OCI-LY1 (cell line): ENCODE data around the gene AGFG2.
A peak's percentile ranks its signal among the peaks of the same experiment; 100 is the strongest.

Source experiments
- H2AFZ ChIP-seq: fragments of 200-600 bp; sonication (generic), shearing (Covaris generic); 2 replicates; pipeline ENCODE4 v1.6.0; 2014; ENCODE audit warnings: antibody characterized with exemption, mild to moderate bottlenecking, low read length
- H3F3A ChIP-seq: fragments of 200-600 bp; sonication (generic), shearing (Covaris generic); 2 replicates; pipeline ENCODE4 v1.6.0; 2014; ENCODE audit warnings: mild to moderate bottlenecking, antibody characterized with exemption, low read length, moderate library complexity; ENCODE audit not compliant: insufficient read depth
- H3K27ac ChIP-seq: fragments of 200-600 bp; sonication (generic); 2 replicates; pipeline ENCODE4 v1.5.1; 2014; ENCODE audit warnings: low read length, mixed run types, mild to moderate bottlenecking, low read depth; ENCODE audit not compliant: poor library complexity, severe bottlenecking
- H3K27me3 ChIP-seq: fragments of 200-600 bp; sonication (generic); 2 replicates; pipeline ENCODE4 v1.6.0; 2014; ENCODE audit warnings: antibody characterized with exemption, mild to moderate bottlenecking, low read length, moderate library complexity; ENCODE audit not compliant: insufficient read depth
- H3K36me3 ChIP-seq: fragments of 200-600 bp; sonication (generic); 2 replicates; pipeline ENCODE4 v1.6.1; 2014; ENCODE audit warnings: mild to moderate bottlenecking, antibody characterized with exemption, low read length, moderate library complexity, mixed read lengths; ENCODE audit not compliant: insufficient read depth
- H3K4me1 ChIP-seq: fragments of 200-600 bp; sonication (generic); 2 replicates; pipeline ENCODE4 v1.5.1; 2014; ENCODE audit warnings: mild to moderate bottlenecking, low read length, moderate library complexity; ENCODE audit not compliant: insufficient read depth, severe bottlenecking
- H3K4me2 ChIP-seq: fragments of 200-600 bp; sonication (generic), shearing (Covaris generic); 2 replicates; pipeline ENCODE4 v1.6.1; 2014; ENCODE audit warnings: low read length
- H3K4me3 ChIP-seq: fragments of 200-600 bp; sonication (generic); 2 replicates; pipeline ENCODE4 v1.5.1; 2014; ENCODE audit warnings: low read length, low read depth, mild to moderate bottlenecking, mixed read lengths; ENCODE audit not compliant: poor library complexity, severe bottlenecking
- H3K79me2 ChIP-seq: fragments of 200-600 bp; shearing (Covaris generic); 2 replicates; pipeline ENCODE4 v1.6.1; 2016; ENCODE audit warnings: mixed run types, low read length, mixed read lengths; ENCODE audit not compliant: insufficient read depth
- H3K9ac ChIP-seq: fragments of 200-600 bp; sonication (generic), shearing (Covaris generic); 2 replicates; pipeline ENCODE4 v1.6.1; 2014; ENCODE audit warnings: mild to moderate bottlenecking, low read length, mixed read lengths
- H3K9me2 ChIP-seq: fragments of 200-600 bp; sonication (generic), shearing (Covaris generic); 2 replicates; pipeline ENCODE4 v1.6.1; 2014; ENCODE audit warnings: low read depth, mild to moderate bottlenecking, low read length, mixed read lengths
- H3K9me3 ChIP-seq: fragments of 200-600 bp; shearing (Covaris generic); 2 replicates; pipeline ENCODE4 v1.6.1; 2014; ENCODE audit warnings: low read length, mixed read lengths
- H4K20me1 ChIP-seq: fragments of 200-600 bp; sonication (generic), shearing (Covaris generic); 2 replicates; pipeline ENCODE4 v1.6.0; 2016; ENCODE audit warnings: mild to moderate bottlenecking, low read length; ENCODE audit not compliant: insufficient read depth
- EZH2 ChIP-seq: fragments of 200-600 bp; sonication (generic), shearing (Covaris generic); IDR thresholded peaks from 2 replicates; pipeline ENCODE4 v1.8.0; 2017; ENCODE audit warnings: borderline replicate concordance, mixed run types, mild to moderate bottlenecking, antibody characterized with exemption, low read length, moderate library complexity, mixed read lengths
- TF ChIP-seq, protein P1 (sequence below): fragments of 200-600 bp; sonication (generic), shearing (Covaris generic); IDR thresholded peaks from 2 replicates; pipeline ENCODE4 v1.5.1; 2017; ENCODE audit warnings: mild to moderate bottlenecking, antibody characterized with exemption, low read length, moderate library complexity, mixed read lengths

AGFG2 gene

DNA sequence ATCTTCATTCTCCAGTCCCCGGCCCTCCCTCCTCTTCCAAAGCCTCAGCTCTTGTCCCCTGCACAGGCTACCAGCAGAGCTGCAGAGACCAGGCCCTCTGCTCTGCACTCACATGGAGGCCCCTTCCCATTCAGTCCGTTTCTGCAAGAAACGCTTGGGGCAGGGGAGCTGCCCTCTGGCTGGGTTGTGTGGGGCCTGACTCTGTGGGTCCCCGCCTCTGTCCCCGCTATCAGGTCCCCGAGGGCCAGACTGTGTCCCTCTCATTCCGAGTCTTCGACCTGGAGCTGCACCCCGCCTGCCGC lies 64.7 kb downstream of the AGFG2 start:
- no peaks in the 10 kb centered on the region for H3K9me3 ChIP-seq
- peaks cover 16% of the 10 kb centered on the region for H3K4me1 ChIP-seq
- peak overlapping the region; percentile 60 for H3K4me3 ChIP-seq
- peak overlapping the region; percentile 56; the same call in 1 of the 2 replicates for H3K9ac ChIP-seq
- TF ChIP-seq, protein P1, sequence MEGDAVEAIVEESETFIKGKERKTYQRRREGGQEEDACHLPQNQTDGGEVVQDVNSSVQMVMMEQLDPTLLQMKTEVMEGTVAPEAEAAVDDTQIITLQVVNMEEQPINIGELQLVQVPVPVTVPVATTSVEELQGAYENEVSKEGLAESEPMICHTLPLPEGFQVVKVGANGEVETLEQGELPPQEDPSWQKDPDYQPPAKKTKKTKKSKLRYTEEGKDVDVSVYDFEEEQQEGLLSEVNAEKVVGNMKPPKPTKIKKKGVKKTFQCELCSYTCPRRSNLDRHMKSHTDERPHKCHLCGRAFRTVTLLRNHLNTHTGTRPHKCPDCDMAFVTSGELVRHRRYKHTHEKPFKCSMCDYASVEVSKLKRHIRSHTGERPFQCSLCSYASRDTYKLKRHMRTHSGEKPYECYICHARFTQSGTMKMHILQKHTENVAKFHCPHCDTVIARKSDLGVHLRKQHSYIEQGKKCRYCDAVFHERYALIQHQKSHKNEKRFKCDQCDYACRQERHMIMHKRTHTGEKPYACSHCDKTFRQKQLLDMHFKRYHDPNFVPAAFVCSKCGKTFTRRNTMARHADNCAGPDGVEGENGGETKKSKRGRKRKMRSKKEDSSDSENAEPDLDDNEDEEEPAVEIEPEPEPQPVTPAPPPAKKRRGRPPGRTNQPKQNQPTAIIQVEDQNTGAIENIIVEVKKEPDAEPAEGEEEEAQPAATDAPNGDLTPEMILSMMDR = no peak
- TF ChIP-seq EZH2 = no peak
- no peaks in the 10 kb centered on the region for H3K79me2 ChIP-seq
- H2AFZ ChIP-seq = peak overlapping the region; percentile 65; the same call in 1 of the 2 replicates
- peak overlapping the region; percentile 72 for H3K4me2 ChIP-seq
- H4K20me1 ChIP-seq = no peaks in the 10 kb centered on the region
- H3K9me2 ChIP-seq = no peaks in the 10 kb centered on the region
- no peaks in the 10 kb centered on the region for H3F3A ChIP-seq
- no peaks in the 10 kb centered on the region for H3K36me3 ChIP-seq
- no peaks in the 10 kb centered on the region; the same call in 1 of the 2 replicates for H3K27me3 ChIP-seq
- H3K27ac ChIP-seq = no peak overlapping the region

DNA sequence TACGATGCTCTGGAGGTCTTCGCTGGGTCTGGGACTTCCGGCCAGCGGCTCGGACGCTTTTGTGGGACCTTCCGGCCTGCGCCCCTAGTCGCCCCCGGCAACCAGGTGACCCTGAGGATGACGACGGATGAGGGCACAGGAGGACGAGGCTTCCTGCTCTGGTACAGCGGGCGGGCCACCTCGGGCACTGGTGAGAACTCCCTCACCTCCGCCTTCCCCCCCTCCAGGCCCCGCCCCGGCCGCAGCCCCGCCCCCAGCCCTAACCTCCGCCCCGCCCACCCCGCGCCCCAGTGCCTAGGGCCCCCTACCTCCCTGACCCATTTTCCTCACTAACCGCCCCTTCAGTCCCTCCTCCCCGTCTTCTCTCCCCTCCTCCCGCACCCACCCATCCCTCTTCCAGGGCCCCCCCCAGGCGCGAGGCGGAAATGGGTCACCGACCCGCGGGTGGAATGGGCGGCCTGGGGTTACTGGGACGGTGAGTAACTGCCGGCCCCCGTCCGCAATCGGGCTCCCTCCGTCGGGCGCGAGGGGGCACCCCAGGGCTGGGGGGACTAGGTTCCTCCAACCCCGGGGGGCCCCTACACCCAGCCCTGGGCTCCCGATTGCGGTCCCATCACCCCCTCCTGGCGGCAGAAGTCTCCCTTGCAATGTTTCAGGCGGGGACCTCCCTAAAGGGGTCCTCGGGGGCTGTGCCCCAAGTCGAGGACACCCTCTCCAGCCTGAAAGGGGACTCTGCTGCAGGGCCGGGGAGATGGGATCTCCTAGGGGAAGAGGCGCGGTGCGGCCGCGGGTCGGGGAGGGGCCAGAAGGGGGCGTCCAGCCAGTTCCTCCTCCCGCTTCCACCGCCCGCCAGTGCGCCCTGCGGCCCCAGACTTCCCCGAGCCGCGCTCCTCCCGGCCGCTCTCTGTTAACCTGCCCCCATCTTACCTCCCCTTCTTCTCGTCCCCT lies 65.3 kb downstream of the AGFG2 start:
- Histone ChIP-seq H3K27ac (no peak overlapping the region), H3K36me3 (no peaks in the 10 kb centered on the region), H2AFZ (peak overlapping the region; percentile 65; the same call in 1 of the 2 replicates), H3K4me2 (peak overlapping the region; percentile 72), H3K27me3 (no peaks in the 10 kb centered on the region; the same call in 1 of the 2 replicates), H3K9me3 (no peaks in the 10 kb centered on the region), H3K9me2 (no peaks in the 10 kb centered on the region), H3F3A (no peaks in the 10 kb centered on the region), H3K79me2 (no peaks in the 10 kb centered on the region), H3K4me1 (peaks cover 16% of the 10 kb centered on the region), H4K20me1 (no peaks in the 10 kb centered on the region), H3K4me3 (peak overlapping the region; percentile 60), H3K9ac (peak overlapping the region; percentile 56)
- TF ChIP-seq, protein P1 = peak; percentile 81
- no peak for TF ChIP-seq EZH2

DNA sequence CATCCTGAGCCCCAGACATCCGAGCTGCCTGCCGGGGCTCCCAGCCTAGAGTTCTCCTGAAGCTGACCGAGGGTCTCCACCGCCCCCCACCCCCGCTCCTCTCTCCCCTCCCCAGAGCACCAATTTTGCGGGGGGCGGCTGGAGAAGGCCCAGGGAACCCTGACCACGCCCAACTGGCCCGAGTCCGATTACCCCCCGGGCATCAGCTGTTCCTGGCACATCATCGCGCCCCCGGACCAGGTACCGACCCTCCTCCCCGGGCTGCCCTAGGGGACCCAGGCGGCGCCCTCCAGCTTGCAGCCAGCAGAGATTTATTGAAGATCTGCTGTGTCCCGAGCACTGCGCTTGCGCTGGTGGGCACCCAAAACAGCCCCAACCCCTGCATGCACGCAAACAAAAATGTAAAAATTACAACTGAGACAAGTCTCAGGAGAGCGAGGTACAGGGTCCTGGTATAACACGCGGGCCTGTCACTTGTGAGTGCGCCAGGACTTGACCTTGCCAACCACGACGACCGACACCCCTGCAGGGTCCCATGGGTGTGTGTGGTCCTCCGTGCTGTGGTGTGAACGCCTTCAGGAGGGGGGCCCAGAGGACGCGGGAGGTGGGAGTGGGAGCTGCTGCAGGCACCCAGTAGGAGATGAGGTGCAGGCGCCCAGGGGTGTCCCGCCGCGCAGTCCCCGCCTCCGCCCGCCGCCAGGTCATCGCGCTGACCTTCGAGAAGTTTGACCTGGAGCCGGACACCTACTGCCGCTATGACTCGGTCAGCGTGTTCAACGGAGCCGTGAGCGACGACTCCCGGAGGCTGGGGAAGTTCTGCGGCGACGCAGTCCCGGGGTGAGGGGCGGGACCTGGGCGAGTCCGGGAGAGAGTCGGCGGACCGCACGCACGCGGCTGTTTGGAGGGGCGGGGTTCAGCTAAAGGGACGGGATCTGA lies 66.2 kb downstream of the AGFG2 start:
- Histone ChIP-seq H3K9ac (peak overlapping the region; percentile 56; the same call in 1 of the 2 replicates), H3K4me1 (peaks cover 16% of the 10 kb centered on the region), H3K27ac (no peak overlapping the region), H3K27me3 (no peaks in the 10 kb centered on the region; the same call in 1 of the 2 replicates), H3K4me3 (peak overlapping the region; percentile 60), H3K4me2 (peak overlapping the region; percentile 72), H4K20me1 (no peaks in the 10 kb centered on the region), H3K9me2 (no peaks in the 10 kb centered on the region), H3K36me3 (no peaks in the 10 kb centered on the region), H3K79me2 (no peaks in the 10 kb centered on the region), H3K9me3 (no peaks in the 10 kb centered on the region), H3F3A (no peaks in the 10 kb centered on the region), H2AFZ (no peak overlapping the region)
- TF ChIP-seq EZH2 = no peak
- TF ChIP-seq, protein P1 = no peak
